Keratinocyte (primary cell): Measurements from ENCODE around the gene GRIK4. TPM values are rescaled to one million over a fixed set of nuclear protein-coding genes. Genes with fewer than 3 reads are reported as not detected.

Source experiments
- DNase-seq: peaks from one replicate; pipeline ENCODE4 v3.0.0-alpha.2; 2011; ENCODE audit warnings: low read depth, missing footprints, low spot score
- FAIRE-seq: peaks from 2 replicates; lab custom pipeline; 2011; peaks lifted over from hg19 to GRCh38; lab: Jason Lieb, UNC
- H2AFZ ChIP-seq: 2 replicates; pipeline ENCODE4 v1.6.0; 2012; ENCODE audit warnings: low read length, control low read depth, inconsistent platforms; ENCODE audit not compliant: control insufficient read depth
- H3K27ac ChIP-seq: 2 replicates; pipeline ENCODE4 v1.5.1; 2011; ENCODE audit warnings: low read length; ENCODE audit not compliant: control insufficient read depth, insufficient read depth
- H3K27me3 ChIP-seq: 3 replicates; pipeline ENCODE4 v1.6.0; 2011; ENCODE audit warnings: low read length; ENCODE audit not compliant: control insufficient read depth, insufficient read depth; ENCODE audit errors: extremely low read depth
- H3K36me3 ChIP-seq, 2 experiments: 2 replicates in 1 of 2; 3 replicates in 1 of 2; pipeline ENCODE4 v1.5.1; 2011; ENCODE audit warnings: low read length in 2 of 2, mild to moderate bottlenecking in 1 of 2; ENCODE audit not compliant: control insufficient read depth in 2 of 2, insufficient read depth in 2 of 2; ENCODE audit errors: extremely low read depth in 1 of 2
- H3K4me1 ChIP-seq: 3 replicates; pipeline ENCODE4 v1.5.1; 2011; ENCODE audit warnings: low read length; ENCODE audit not compliant: control insufficient read depth, insufficient read depth; ENCODE audit errors: extremely low read depth
- H3K4me2 ChIP-seq: 3 replicates; pipeline ENCODE4 v1.6.0; 2011; ENCODE audit warnings: low read depth, low read length; ENCODE audit not compliant: control insufficient read depth, insufficient read depth; ENCODE audit errors: extremely low read depth
- H3K4me3 ChIP-seq, 3 experiments: fragments of 200-600 bp in 1 of 3; sonication (generic) in 1 of 3; 2 replicates in 2 of 3; 3 replicates in 1 of 3; pipeline ENCODE4 v1.5.1; 2011 to 2016; ENCODE audit warnings: low read length in 3 of 3, mild to moderate bottlenecking in 3 of 3, control low read depth in 2 of 3, inconsistent platforms in 1 of 3, low read depth in 1 of 3, mixed read lengths in 1 of 3, mixed run types in 1 of 3, moderate library complexity in 1 of 3; ENCODE audit not compliant: control insufficient read depth in 2 of 3, insufficient read depth in 2 of 3; ENCODE audit errors: extremely low read depth in 1 of 3
- H3K79me2 ChIP-seq: 2 replicates; pipeline ENCODE4 v1.6.0; 2012; ENCODE audit warnings: low read length; ENCODE audit not compliant: control insufficient read depth, insufficient read depth
- H3K9ac ChIP-seq: 3 replicates; pipeline ENCODE4 v1.6.0; 2011; ENCODE audit warnings: low read length; ENCODE audit not compliant: control insufficient read depth, insufficient read depth; ENCODE audit errors: extremely low read depth
- H3K9me1 ChIP-seq: 3 replicates; pipeline ENCODE4 v1.6.0; 2011; ENCODE audit warnings: low read length; ENCODE audit not compliant: control insufficient read depth, insufficient read depth; ENCODE audit errors: extremely low read depth
- H3K9me3 ChIP-seq: 2 replicates; pipeline ENCODE4 v1.5.1; 2012; ENCODE audit warnings: low read depth, low read length; ENCODE audit not compliant: control insufficient read depth
- H4K20me1 ChIP-seq: 3 replicates; pipeline ENCODE4 v1.6.0; 2011; ENCODE audit warnings: low read length; ENCODE audit not compliant: control insufficient read depth, insufficient read depth; ENCODE audit errors: extremely low read depth
- CTCF ChIP-seq, 3 experiments: IDR thresholded peaks in 1 of 3; conservative IDR thresholded peaks in 1 of 3; optimal IDR thresholded peaks in 1 of 3; 2 replicates in 2 of 3; 3 replicates in 1 of 3; pipeline versions ENCODE3 to v1.5.1; 2011; ENCODE audit warnings: low read length in 3 of 3, mild to moderate bottlenecking in 3 of 3, moderate library complexity in 2 of 3, control low read depth in 1 of 3, inconsistent platforms in 1 of 3; ENCODE audit not compliant: insufficient read depth in 2 of 3; ENCODE audit errors: extremely low read depth in 1 of 3
- EZH2 ChIP-seq: IDR thresholded peaks from one replicate; pipeline ENCODE4 v1.6.1; 2012; ENCODE audit warnings: inconsistent platforms, mild to moderate bottlenecking, low read length, moderate library complexity
- dilution Hi-C: fragments of 300-500 bp; cut with MboI; formaldehyde crosslinking; loops from one replicate; pipeline ENCODE4 v1.7.0; 2020; ENCODE audit warnings: low sequenced_read_pairs; ENCODE audit not compliant: extremely low pct_ligation_motif_present
- polyA plus RNA-seq, 5 experiments: library from polyadenylated mRNA; depleted of rRNA in 3 of 5; stranded (reverse) in 3 of 5; stranded (forward) in 1 of 5; unstranded in 1 of 5; fragments of >200 nt; gene quantifications; 1 replicate in 1 of 5; 2 replicates in 3 of 5; 3 replicates in 1 of 5; pipeline versions ENCODE4 v1.2.1 to v1.2.3, GENCODE V29; 2011 to 2012; ENCODE audit warnings: missing spikeins in 2 of 5, low read depth in 1 of 5, low replicate concordance in 1 of 5

GRIK4 gene
- polyA plus RNA-seq, 1 donor (not counting 4 experiments of a cell fraction or from before 2014, with no cell fraction given) = not detected

DNA sequence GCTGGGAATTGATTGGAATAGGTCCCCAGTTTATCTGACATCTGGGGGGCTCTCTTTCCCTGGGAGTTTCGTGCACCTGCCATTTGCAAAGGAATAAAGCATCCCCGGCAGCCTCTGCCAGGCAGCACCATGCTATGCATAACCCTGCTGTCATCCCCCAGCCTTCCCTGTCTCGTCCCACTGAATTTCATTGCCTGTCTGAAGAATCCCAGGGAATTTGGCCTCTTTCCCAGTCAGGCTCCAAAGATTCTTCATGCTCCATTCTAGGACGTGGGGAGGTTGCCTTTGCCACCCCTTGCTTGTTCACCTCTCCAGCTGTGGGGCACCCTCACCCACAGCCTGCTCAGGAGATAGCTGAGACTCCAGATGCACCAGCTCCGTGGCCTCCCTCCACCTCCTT, 317.3 kb downstream of the GRIK4 start:
- dilution Hi-C loops = no loop called here
- Histone ChIP-seq H4K20me1 (no peaks in the 10 kb centered on the region), H2AFZ (no peak overlapping the region), H3K4me2 (no peak overlapping the region), H3K79me2 (no peaks in the 10 kb centered on the region), H3K9me1 (no peaks in the 10 kb centered on the region), H3K36me3 (no peaks in the 10 kb centered on the region), H3K9me3 (no peaks in the 10 kb centered on the region), H3K27me3 (peaks cover 6% of the 10 kb centered on the region), H3K4me1 (no peaks in the 10 kb centered on the region), H3K27ac (no peak overlapping the region), H3K9ac (no peak overlapping the region), H3K4me3 (no peak overlapping the region)
- FAIRE-seq = no peak
- no peak for DNase-seq
- TF ChIP-seq CTCF (optimal IDR thresholded peaks at IDR 0.05 in 1 of 3, IDR thresholded peaks at IDR 0.05 in 1 of 3, conservative IDR thresholded peaks at IDR 0.05 in 1 of 3; ENCODE audit: extremely low read depth in 1 of 3, insufficient read depth in 2 of 3, low read length in 3 of 3) (no peak), EZH2 (no peak)

DNA sequence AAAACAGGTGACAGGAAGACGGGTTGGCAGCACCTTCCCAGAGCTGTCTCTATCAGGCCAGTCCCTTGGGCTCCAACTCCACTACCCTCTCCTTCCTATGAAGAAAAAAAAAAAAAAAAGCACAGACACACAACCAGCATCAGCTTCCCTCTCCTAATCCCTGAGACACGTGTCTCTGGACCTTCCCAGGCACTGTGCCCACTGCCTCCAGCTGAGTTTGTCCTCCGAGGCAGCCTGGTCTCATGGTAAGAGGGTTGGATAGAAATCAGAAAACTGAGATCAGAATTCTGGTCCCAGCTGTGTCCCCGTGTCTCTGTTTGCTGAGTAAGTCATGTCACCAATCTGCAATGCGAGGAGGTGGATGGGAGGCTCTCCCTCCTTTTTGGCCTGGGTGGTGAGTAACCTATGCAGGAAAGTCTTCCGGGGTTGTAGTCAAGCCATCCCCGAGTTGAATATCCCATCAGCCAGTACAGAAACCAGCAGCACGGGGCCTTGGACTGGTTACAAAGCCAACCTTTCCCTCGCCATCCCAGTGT, 318.6 kb downstream of the GRIK4 start:
- no peak for FAIRE-seq
- Histone ChIP-seq H3K27ac (no peak overlapping the region), H3K4me2 (no peak overlapping the region), H3K9me3 (no peaks in the 10 kb centered on the region), H4K20me1 (no peaks in the 10 kb centered on the region), H3K27me3 (peaks cover 6% of the 10 kb centered on the region), H2AFZ (no peak overlapping the region), H3K9me1 (no peaks in the 10 kb centered on the region), H3K4me3 (no peak overlapping the region), H3K79me2 (no peaks in the 10 kb centered on the region), H3K36me3 (no peaks in the 10 kb centered on the region), H3K9ac (no peak overlapping the region), H3K4me1 (no peaks in the 10 kb centered on the region)
- TF ChIP-seq CTCF (optimal IDR thresholded peaks at IDR 0.05 in 1 of 3, IDR thresholded peaks at IDR 0.05 in 1 of 3, conservative IDR thresholded peaks at IDR 0.05 in 1 of 3; ENCODE audit: extremely low read depth in 1 of 3, insufficient read depth in 2 of 3, low read length in 3 of 3) = no peak
- TF ChIP-seq EZH2 = no peak
- DNase-seq = no peak
- dilution Hi-C loops = no loop called here
